Kidney (tissue), 14 donors: Measurements from ENCODE around the gene DUXA. TPM values are rescaled to one million over a fixed set of nuclear protein-coding genes. Genes with fewer than 3 reads are reported as not detected.

ENCODE experiments used
- DNase-seq, 5 donors: peaks; one replicate each; pipeline ENCODE4 v3.0.0-alpha.2; 2013 to 2020
- FAIRE-seq: peaks from 2 replicates; lab custom pipeline; 2012; peaks lifted over from hg19 to GRCh38; lab: Jason Lieb, UNC
- H3K27ac ChIP-seq, 2 donors: one replicate each; pipeline ENCODE4 v1.7.0; 2013; ENCODE audit warnings: low read depth in 2 of 2, low read length in 2 of 2, inconsistent platforms in 1 of 2
- H3K27me3 ChIP-seq: one replicate; pipeline ENCODE4 v1.7.1; 2013; ENCODE audit warnings: low read length, inconsistent platforms; ENCODE audit not compliant: control insufficient read depth, insufficient read depth
- H3K36me3 ChIP-seq, 3 donors: one replicate each; pipeline versions ENCODE4 v1.7.0 to v1.7.1; 2013; ENCODE audit warnings: low read length in 3 of 3, control low read depth in 1 of 3, inconsistent platforms in 1 of 3; ENCODE audit not compliant: insufficient read depth in 3 of 3, control insufficient read depth in 2 of 3
- H3K4me1 ChIP-seq, 3 donors: one replicate each; pipeline versions ENCODE4 v1.7.0 to v1.7.1; 2013; ENCODE audit warnings: low read length in 3 of 3, inconsistent platforms in 1 of 3, low read depth in 1 of 3; ENCODE audit not compliant: control insufficient read depth in 2 of 3, insufficient read depth in 2 of 3
- H3K4me3 ChIP-seq, 3 donors: one replicate each; pipeline versions ENCODE4 v1.7.0 to v1.8.1; 2013; ENCODE audit warnings: low read length in 3 of 3, control low read depth in 1 of 3, inconsistent platforms in 1 of 3
- H3K9ac ChIP-seq, 3 donors: one replicate each; pipeline versions ENCODE4 v1.7.0 to v1.7.1; 2013; ENCODE audit warnings: low read length in 3 of 3, control low read depth in 1 of 3, inconsistent platforms in 1 of 3
- H3K9me3 ChIP-seq, 3 donors: one replicate each; pipeline versions ENCODE4 v1.7.0 to v1.7.1; 2013; ENCODE audit warnings: low read length in 3 of 3, control low read depth in 1 of 3, inconsistent platforms in 1 of 3; ENCODE audit not compliant: control insufficient read depth in 2 of 3, insufficient read depth in 1 of 3
- CTCF ChIP-seq: IDR thresholded peaks from 3 replicates; pipeline ENCODE4 v1.5.1; 2012; ENCODE audit warnings: mild to moderate bottlenecking, moderate library complexity, borderline replicate concordance; ENCODE audit not compliant: insufficient read depth; ENCODE audit errors: extremely low read depth
- intact Hi-C: fragments of 100-400 bp; cut with DNase I; formaldehyde crosslinking; loops from one replicate; pipeline ENCODE4 v1.11.1; 2022
- polyA plus RNA-seq: library from polyadenylated mRNA; stranded (reverse); fragments of 350-450 nt; fragmentation: Illumina TruSeq; extraction: RNeasy Lipid Tissue Mini Kit (QIAGEN cat#74804); gene quantifications from one replicate; pipeline ENCODE4 v1.2.3, GENCODE V29; 2014; ENCODE audit warnings: low read depth, low replicate concordance; ENCODE audit not compliant: insufficient read depth
- total RNA-seq: library from RNA; stranded (reverse); fragmentation: NEBNext Ultra II Directional; extraction: Animal tissue kit (Norgen Biotek cat#: 25700); gene quantifications from one replicate; pipeline ENCODE4 v1.2.1, GENCODE V29; 2021
- donor health status: control.
- donor health status: control.
- donor health status: control.
- donor health status: control.
- donor health status: control.
- donor health status: DM: yes; HTN: yes; CAD: no.
- donor health status: Normal renal cell carcinoma (clear cell type).

Gene DUXA
- total and polyA plus RNA-seq, 2 donors from 2014 or later = not detected

- H3K9me3 ChIP-seq = no peaks in the 10 kb centered on the region
- intact Hi-C loops = no loop called here
- FAIRE-seq (no peak), DNase-seq (no peak)
- TF ChIP-seq CTCF = no peak
- peaks cover 6 to 20% (median 10%) of the 10 kb centered on the region in 3 donors for H3K4me1 ChIP-seq
- peaks cover 8 to 22% (median 18%) of the 10 kb centered on the region in 3 donors for H3K36me3 ChIP-seq
- H3K27me3 ChIP-seq = no peaks in the 10 kb centered on the region
- H3K9ac ChIP-seq = no peak overlapping the region
- H3K27ac ChIP-seq = no peak overlapping the region
- H3K4me3 ChIP-seq = no peak overlapping the region
Measured at GRCh38 chr19:57190301-57190700, 23.0 kb upstream of the DUXA start.

- no peaks in the 10 kb centered on the region for H3K4me1 ChIP-seq
- no peak overlapping the region for H3K27ac ChIP-seq
- intact Hi-C loops = no loop called here
- H3K36me3 ChIP-seq = no peaks in the 10 kb centered on the region
- no peak overlapping the region for H3K9ac ChIP-seq
- H3K27me3 ChIP-seq = no peaks in the 10 kb centered on the region
- FAIRE-seq = no peak
- peak; percentile 70 to 84 (median 82) for DNase-seq
- no peak for TF ChIP-seq CTCF
- H3K9me3 ChIP-seq = no peaks in the 10 kb centered on the region
- peak overlapping the region; percentile 9 to 65 (median 59) for H3K4me3 ChIP-seq
Measured at GRCh38 chr19:57171551-57172081, 4.3 kb upstream of the DUXA start.

GRCh38 chr19:57165846-57166245 lies 1.4 kb downstream of the DUXA start:
- FAIRE-seq (no peak), DNase-seq (no peak)
- Histone ChIP-seq H3K4me3 (no peak overlapping the region), H3K4me1 (no peaks in the 10 kb centered on the region), H3K27me3 (no peaks in the 10 kb centered on the region), H3K9ac (no peak overlapping the region), H3K36me3 (no peaks in the 10 kb centered on the region), H3K9me3 (no peaks in the 10 kb centered on the region), H3K27ac (no peak overlapping the region)
- no peak for TF ChIP-seq CTCF
- intact Hi-C loops = no loop called here
